GM18507 (cell line): ENCODE results near the gene SEPTIN14.
"Not testable (repeated sequence)": the region's sequence is repeated elsewhere in the genome, so short reads cannot be mapped to it uniquely, and the experiment has no call there.

ENCODE experiments used
- DNase-seq: peaks from one replicate; pipeline ENCODE4 v3.0.0; 2011; ENCODE audit warnings: low read depth; ENCODE audit not compliant: insufficient read length; ENCODE audit errors: extremely low spot score
- FAIRE-seq: peaks from 2 replicates; lab custom pipeline; 2011; peaks lifted over from hg19 to GRCh38; lab: Jason Lieb, UNC

SEPTIN14 gene

DNA sequence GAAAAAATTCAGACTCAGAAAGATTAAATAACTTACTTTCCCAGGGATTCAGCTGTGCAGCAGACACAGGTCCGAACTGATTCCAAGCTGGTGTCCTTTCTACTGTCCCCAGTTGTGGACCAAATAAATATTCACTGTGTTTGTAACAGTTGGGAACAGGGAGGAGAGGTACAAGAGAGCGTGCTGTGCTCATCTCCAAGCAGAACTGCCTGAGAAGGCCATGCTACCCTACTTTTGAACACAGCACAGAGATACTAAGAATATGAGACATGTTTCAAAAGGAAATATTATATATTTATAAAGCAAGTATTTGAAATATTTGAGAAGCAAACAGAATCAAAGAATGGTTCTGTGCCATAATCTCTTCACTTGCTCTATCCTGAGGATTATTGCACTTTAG, at the start of gene SEPTIN14:
SEPTIN14 (minus strand) TSS at position 101 of the 400 bp plus-strand sequence. CDS start 756 bp downstream, outside the sequence.
- FAIRE-seq, DNase-seq: not testable (repeated sequence)

DNA sequence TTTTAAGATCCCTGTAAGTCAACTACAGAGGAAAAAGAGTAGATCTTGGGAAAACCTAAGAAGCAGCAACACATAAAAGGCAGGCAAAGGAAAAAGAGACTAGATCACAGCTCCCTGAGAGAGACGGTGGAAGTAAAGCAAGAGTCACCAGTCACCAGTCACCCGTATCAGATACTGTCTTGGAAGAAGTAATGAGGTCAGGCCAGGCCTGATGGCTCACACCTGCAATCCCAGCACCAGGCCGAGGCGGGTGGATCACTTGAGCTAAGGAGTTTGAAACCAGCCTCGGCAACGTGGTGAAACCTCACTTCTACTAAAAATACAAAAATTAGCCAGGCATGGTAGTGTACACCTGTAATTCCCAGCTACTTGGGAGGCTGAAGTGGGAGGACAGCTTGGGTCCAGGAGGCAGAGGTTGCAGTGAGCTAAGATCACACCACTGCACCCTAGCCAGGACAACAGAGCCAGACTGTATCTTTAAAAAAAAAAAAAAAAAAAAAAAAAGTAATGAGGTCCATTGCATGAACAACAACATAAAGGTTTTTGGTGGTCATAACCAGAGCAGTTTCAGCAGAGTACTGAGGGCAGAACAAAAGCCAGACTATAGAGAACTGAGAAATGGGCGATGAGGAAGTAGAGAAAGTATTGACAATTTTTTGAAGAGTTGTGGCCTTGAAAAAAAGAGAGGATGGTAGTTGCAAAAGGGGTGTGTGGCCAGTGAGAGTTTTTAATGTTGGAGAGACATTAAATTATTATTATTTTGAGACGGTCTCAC, 41.6 kb upstream of the SEPTIN14 start:
- DNase-seq (no peak), FAIRE-seq (peak; percentile 18)

DNA sequence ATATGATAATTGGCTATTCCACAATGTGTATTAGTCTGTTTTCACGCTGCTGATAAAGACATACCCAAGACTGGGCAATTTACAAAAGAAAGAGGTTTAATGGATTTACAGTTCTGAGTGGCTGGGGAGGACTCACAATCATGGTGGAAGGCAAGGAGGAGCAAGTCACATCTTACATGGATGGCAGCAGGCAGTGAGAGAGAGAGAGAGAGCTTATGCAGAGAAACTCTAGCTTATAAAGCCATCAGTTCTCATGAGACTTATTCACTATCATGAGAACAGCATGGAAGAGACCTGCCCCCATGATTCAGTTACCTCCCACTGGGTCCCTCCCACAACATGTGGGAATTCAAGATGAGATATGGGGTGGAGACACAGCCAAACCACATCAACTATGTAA, 38.5 kb upstream of the SEPTIN14 start:
- DNase-seq = not testable (repeated sequence)

DNA sequence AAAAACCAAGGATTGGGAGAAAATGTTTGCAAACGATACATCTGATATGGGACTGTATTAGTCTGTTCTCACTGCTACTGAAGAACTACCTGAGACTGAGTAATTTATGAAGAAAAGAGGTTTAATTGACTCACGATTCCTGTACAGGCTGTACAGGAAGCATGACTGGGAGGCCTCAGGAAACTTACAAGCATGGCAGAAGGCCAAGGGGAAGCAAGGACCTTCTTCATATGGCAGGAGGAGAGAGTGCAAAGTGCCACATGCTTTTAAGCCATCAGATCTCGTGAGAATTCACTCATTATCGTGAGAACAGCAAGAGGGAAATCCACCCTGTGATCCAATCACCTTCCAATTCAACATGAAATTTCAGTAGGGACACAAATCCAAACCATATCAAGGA, 35.7 kb upstream of the SEPTIN14 start:
- DNase-seq (no peak), FAIRE-seq (no peak)

More for the DNA sequence above, 38.5 kb upstream of the SEPTIN14 start:
- not testable (repeated sequence) for FAIRE-seq

DNA sequence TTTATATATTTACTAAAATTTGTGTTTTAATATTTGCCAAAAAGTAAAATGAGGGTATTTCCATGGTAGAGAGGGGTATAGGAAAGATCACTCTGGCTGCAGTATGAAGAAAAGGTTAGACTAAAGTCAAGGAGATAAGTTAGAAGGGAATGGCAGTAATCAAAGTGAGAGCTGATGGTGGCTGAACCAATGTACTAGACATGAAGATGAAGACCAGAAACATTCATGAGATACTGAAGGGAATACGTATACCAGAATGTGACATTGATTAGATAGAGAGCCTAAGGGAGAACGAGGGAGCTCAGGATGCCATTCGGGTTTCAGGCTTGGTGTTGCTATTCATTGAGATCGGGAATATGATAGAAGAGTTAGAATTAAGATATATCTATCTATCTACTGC, 32.5 kb upstream of the SEPTIN14 start:
- FAIRE-seq = no peak
- DNase-seq = no peak

DNA sequence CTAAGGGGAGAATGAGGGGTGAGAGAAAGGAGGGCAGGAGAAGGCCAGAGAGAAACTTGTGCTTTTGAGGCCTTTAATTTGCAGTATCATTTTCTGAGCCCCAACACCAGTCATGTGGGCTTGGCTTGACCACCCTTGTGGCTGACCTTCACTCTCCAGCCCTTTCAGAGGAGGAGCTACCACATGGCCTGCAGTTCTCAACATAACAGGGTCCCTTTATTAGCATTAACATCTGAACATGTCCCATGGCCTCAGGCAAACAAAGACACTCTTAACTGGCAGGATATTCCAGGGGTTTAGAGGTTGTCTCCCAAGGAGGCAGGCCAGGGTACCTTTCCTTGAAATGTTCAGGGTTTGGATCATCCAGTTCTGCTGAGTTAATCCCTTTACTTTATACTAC, 31.4 kb upstream of the SEPTIN14 start:
- DNase-seq (no peak), FAIRE-seq (no peak)

DNA sequence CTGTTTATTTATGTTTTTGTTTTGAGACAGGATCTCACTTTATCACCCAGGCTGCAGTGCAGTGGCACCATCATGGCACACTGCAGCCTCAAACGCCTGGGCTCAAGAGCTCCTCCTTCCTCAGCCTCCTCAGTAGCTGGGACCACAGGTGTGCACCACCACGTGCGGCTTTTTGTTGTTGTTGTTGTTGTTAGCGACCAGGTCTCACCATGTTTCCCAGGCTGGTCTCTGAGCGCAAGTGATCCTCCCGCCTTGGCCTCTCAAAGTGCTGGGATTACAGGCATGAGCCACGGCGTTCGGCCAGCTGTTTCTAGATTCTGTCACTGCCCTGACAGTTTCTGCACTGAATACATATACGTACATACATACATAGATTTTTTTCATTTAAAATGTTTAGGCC, 25.8 kb upstream of the SEPTIN14 start:
- DNase-seq, FAIRE-seq: not testable (repeated sequence)

DNA sequence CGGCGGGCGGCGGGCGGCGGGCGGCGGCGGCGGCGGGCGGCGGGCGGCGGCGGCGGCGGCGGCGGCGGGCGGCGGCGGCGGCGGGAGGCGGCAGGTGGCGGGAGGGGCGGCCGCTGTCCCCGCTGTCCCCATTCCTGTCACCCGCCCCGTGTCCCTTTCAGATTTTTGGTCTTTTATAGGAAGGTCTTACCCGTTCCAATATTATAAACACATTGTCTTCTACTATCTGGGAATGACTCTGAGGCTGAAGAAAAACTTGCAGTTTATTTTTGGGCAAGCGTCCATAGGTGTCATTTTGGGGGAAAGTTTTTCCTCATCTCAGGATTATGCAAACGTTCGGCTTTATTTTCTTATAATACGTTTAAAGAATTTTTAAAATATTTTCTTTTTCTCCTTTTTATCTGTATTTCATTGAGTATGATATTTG, 25.3 kb upstream of the SEPTIN14 start:
- no peak for FAIRE-seq

DNA sequence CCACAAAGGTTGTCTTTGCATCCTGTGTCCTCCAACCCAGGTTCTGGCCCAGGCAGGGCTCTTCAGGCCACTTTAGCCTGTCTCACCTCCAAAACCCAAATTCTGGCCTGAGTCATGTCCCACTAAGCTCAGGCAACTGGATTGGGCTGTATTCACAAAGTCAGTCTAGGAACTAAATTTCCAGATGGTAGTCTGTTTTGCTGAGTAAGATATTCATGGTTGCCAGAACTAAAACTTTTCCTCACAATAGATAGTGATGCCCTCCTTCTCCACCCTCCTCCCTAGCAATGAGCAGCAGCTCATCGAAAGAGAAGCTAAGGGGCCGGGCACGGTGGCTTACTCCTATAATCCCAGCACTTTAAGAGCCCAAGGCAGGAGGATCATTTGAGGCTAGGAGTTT, 21.8 kb upstream of the SEPTIN14 start:
- no peak for DNase-seq
- FAIRE-seq = no peak

More for the DNA sequence above, 25.3 kb upstream of the SEPTIN14 start:
- DNase-seq = no peak

DNA sequence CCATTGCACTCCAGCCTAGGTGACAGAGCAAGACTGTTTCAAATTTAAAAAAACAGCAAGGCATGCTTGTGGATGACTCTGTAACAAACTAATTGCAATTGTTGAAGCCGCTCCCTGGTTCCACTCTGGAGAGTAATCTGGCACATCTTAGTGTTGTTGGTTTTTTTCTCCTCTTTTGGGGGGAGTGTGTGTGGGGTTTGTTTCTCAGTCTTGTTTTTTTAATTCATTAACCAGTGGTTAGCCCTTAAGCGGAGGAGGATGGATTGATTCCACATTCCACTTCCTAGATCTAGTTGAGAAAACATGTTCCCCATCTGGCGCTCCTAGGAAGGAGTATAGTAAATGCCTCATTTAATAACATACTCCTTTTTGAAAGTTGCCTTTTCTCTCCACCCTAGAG, 16.1 kb upstream of the SEPTIN14 start:
- DNase-seq = no peak
- no peak for FAIRE-seq

DNA sequence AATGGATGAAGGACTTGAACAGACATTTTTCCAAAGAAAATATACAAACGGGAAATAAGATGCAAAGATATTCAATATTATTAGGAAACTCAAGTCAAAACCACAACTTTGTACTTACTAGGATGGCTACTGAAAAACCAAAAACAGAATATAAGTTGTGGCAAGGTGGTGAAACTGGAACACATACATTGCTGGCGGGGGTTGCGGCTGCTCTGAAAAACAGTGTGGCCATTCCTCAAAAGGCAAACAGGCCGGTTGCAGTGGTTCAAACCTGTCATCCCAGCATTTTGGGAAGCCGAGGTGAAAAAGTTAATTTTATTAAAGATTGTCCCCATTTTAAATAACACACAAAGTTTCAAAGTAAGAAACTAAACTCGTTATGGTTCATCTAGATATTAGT, 14.8 kb upstream of the SEPTIN14 start:
- DNase-seq (no peak), FAIRE-seq (no peak)

DNA sequence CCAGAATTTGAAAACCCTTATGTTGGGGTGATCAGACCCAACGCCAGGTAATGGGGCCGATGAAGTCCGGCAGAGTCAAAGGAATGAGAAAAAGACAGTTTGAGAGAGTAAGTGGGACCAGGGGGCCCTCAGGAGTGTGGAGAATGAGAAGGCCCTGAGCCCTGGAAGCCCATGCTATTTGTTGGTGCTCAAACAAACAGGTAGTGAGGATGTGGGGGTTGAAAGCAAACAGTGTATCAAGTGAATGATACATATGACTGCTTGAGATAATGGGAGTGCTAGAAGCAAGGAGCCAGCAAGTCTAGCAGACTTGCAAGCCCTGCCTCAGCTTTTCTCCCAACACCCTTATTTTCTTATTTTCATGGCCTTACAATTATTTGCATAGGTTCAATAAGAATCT, 11.2 kb upstream of the SEPTIN14 start:
- FAIRE-seq = no peak
- no peak for DNase-seq

DNA sequence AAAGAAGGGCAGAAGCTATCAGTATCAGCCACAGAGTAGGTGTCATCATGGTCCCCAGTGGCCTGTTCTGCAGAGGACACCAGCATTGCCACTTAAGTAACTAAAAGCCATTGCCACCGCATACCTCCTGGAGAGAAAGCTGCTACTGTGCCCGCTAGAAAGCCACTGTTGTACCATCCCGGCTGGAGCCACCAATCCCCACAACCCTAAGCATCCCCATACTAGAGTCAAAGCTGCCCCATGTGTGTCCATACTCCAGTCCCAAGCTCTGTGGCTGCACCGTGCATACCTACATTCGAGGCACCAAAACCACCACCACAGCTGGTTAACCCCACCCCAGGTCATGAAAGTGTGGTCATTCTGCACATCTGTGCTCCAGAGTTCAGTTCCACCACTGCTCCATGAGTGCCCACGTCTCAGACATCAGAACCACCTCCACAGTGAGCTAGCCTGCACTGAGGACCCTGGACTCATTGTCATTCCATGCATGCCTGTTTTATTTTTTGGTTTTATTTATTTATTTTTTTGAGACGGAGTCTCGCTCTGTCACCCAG, 9.5 kb upstream of the SEPTIN14 start:
- FAIRE-seq (no peak), DNase-seq (no peak)

DNA sequence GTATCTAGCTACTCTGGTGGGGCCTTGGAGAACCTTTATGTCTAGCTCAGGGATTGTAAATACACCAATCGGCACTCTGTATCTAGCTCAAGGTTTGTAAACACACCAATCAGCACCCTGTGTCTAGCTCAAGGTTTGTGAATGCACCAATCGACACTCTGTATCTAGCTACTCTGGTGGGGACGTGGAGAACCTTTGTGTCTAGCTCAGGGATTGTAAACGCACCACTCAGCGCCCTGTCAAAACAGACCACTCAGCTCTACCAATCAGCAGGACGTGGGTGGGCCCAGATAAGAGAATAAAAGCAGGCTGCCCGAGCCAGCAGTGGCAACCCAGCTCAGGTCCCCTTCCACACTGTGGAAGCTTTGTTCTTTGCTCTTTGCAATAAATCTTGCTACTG, 6.4 kb upstream of the SEPTIN14 start:
- FAIRE-seq, DNase-seq: not testable (repeated sequence)

DNA sequence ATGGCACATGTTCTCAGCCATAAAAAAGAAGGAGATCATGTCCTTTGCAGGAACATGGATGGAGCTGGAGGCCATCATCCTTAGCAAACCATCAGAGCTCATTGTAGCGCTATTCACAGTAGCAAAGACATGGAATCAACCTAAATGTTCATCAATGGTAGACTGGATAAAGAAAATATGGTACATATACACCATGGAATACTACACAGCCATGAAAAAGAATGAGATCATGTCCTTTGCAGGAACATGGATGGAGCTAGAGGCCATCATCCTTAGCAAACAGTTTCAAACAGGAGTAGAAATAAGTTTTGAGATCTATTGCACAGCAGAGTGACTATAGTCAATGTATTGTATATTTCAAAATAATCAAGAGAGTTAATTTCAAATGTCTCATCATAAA, 17.4 kb downstream of the SEPTIN14 start:
- not testable (repeated sequence) for DNase-seq

DNA sequence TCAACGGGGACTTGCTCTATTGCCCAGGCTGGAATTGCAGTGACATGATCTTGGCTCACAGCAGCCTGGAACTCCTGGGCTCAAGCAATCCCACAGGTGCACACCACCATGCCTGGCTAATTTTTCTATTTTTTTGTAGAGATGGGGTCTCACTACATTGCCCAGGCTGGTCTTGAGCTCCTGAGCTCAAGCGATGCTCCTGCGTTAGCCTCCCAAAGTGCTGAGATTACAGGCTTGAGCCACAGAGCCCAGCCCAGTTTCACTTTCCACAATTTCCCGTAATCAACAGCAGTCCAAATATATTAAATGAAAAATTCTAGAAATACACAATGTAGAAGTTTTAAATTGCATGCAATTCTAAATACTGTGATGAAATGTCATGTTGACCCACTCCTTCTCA, 24.0 kb downstream of the SEPTIN14 start:
- FAIRE-seq = no peak

More for the DNA sequence above, 17.4 kb downstream of the SEPTIN14 start:
- FAIRE-seq = not testable (repeated sequence)

DNA sequence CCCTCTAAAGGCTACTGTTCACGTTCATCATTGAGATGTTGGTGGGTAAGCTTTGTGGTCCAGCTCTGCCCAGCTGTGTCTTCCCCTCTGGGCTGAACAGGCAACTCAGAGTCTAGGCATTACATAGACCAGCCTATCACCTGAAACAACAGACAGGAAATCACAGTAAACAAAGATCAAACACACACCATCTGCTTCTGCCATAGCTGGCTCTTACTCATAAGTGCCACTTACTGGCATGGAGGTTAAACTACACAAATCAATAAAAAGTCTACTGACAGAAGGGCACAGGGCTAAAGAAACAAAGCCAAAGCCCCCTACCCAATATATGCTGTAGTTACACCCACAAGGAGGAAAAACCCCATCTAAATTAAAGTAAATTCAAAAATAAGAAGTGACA, 35.0 kb downstream of the SEPTIN14 start:
- no peak for FAIRE-seq
- DNase-seq = no peak

More for the DNA sequence above, 24.0 kb downstream of the SEPTIN14 start:
- no peak for DNase-seq

DNA sequence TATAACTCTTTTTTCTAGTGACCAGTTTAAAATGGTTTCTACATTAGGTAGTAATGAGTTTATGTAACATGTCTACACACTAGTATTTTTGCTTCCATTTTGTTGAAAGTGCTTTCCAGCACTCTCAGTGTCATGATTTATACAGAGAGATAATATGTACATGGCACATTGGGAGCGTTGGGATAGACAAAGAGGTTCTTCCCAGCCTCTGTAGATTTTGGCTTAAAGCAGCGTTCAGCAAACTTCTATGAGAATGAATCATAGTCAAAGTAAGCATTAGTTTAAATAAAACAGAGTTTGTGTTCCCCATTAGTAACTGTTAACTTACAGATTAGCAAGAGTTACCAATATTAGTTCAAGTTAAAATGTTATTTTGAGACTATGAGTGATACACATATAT, 43.9 kb downstream of the SEPTIN14 start:
- FAIRE-seq (no peak), DNase-seq (no peak)

DNA sequence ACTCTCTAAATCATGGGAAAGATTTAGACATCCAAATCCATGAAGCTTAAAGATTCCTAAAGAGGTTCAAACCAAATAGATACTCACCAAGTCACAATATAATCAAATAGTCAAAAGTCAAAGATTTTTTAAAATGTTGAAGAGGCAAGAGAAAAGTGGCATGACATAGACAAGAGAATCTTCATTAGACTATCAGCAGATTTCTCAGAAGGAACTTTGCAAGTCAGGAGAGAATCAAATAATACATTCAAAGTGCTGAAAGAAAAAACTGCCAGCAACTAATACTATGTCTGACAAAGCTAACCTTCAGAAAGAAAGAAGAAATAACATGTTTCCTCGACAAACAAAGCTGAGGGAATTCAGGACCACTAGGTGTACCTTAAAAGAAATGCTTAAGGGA, 65.3 kb downstream of the SEPTIN14 start:
- DNase-seq, FAIRE-seq: not testable (repeated sequence)

DNA sequence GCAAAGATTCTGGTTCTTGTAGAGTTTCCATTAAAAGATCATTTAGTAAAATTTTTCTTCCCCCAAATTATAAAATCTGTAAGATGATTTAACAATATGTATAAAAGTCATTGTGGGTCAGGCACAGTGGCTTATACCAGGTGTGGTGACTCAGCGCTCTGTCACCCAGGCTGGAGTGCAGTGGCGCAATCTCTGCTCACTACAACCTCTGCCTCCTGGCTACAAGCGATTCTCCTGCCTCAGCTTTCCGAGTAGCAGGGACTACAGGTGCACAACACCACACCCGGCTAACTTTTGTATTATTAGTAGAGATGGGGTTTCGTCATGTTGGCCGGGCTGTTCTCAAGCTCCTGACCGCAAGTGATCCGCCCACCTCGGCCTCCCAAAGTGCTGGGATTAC, 68.0 kb downstream of the SEPTIN14 start:
- FAIRE-seq = no peak
- no peak for DNase-seq

DNA sequence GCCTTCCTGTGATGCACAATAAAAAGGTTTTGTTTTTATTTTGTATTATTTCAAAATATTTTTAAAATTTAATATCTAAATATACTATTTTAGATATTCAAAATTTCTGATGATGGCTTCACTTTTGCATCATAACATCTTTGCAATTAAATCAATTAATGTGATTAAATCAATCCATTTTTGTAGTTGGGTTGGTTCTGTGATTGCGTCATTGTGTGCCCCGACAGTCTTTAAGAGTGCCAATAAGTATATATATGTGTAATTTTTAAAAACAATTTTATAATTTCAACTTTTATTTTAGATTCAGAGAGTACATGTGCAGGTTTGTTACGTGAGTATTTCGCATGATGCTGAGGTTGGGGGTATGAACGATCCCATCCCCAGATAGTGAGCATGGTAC, 70.5 kb downstream of the SEPTIN14 start:
- no peak for FAIRE-seq
- DNase-seq = no peak
